ENCODE measurements around the gene PLXNA2.

- TF ChIP-seq, protein P1, sequence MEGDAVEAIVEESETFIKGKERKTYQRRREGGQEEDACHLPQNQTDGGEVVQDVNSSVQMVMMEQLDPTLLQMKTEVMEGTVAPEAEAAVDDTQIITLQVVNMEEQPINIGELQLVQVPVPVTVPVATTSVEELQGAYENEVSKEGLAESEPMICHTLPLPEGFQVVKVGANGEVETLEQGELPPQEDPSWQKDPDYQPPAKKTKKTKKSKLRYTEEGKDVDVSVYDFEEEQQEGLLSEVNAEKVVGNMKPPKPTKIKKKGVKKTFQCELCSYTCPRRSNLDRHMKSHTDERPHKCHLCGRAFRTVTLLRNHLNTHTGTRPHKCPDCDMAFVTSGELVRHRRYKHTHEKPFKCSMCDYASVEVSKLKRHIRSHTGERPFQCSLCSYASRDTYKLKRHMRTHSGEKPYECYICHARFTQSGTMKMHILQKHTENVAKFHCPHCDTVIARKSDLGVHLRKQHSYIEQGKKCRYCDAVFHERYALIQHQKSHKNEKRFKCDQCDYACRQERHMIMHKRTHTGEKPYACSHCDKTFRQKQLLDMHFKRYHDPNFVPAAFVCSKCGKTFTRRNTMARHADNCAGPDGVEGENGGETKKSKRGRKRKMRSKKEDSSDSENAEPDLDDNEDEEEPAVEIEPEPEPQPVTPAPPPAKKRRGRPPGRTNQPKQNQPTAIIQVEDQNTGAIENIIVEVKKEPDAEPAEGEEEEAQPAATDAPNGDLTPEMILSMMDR (IDR thresholded peaks at IDR 0.05), result no peak
- TF ChIP-seq POLR2A (IDR thresholded peaks at IDR 0.05), result no peak
Measured at GRCh38 chr1:208002078-208002477, 242.1 kb downstream of the PLXNA2 start.
